H1 (cell line): ENCODE data around the gene GRID2. TPM values are rescaled to one million over a fixed set of nuclear protein-coding genes. Genes with fewer than 3 reads are reported as not detected.

ENCODE experiments used
- BACH1 ChIP-seq: IDR thresholded peaks from 2 replicates; pipeline ENCODE4 v1.6.1; 2012; ENCODE audit warnings: low read length, improper control_type of control experiment
- CHD1 ChIP-seq: IDR thresholded peaks from 2 replicates; pipeline ENCODE4 v1.6.1; 2012; ENCODE audit warnings: low read depth, low read length, improper control_type of control experiment
- polyA plus RNA-seq, 7 experiments: library from polyadenylated mRNA; depleted of rRNA in 3 of 7; stranded (reverse) in 5 of 7; unstranded in 2 of 7; fragments of >200 nt in 5 of 7; fragments of 200-250 nt in 2 of 7; gene quantifications; 1 replicate in 5 of 7; 2 replicates in 1 of 7; 4 replicates in 1 of 7; pipeline versions ENCODE4 v1.2.1 to v1.2.3, GENCODE V29; 2011 to 2013; ENCODE audit warnings: missing spikeins in 2 of 7, mixed read lengths in 2 of 7
- total RNA-seq: library from RNA; stranded (reverse); fragmentation: NEBNext Ultra II Directional; extraction: Animal tissue kit (Norgen Biotek cat#: 25700); gene quantifications from 2 replicates; pipeline ENCODE4 v1.2.1, GENCODE V29; 2021
- TF ChIP-seq, protein P1 (sequence below): IDR thresholded peaks from 2 replicates; pipeline ENCODE4 v1.6.1; 2012; ENCODE audit warnings: inconsistent platforms

The GRID2 gene
- total and polyA plus RNA-seq, 2 of the 8 experiments (the other 6 are each of a cell fraction or from before 2014, with no cell fraction given) = 31.1 to 81.9 TPM

- TF ChIP-seq CHD1 (no peak), BACH1 (no peak)
- TF ChIP-seq, protein P1, sequence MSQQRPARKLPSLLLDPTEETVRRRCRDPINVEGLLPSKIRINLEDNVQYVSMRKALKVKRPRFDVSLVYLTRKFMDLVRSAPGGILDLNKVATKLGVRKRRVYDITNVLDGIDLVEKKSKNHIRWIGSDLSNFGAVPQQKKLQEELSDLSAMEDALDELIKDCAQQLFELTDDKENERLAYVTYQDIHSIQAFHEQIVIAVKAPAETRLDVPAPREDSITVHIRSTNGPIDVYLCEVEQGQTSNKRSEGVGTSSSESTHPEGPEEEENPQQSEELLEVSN = no peak
Observed at GRCh38 chr4:93660036-93660435, 1356.3 kb downstream of the GRID2 start (continued).
